Frontal cortex (tissue), 4 donors: ENCODE measurements around the gene CCNL2. TPM values are rescaled to one million over a fixed set of nuclear protein-coding genes. Genes with fewer than 3 reads are reported as not detected.

ENCODE experiments used
- DNase-seq, 2 donors: peaks; one replicate each; pipeline ENCODE4 v3.0.0; 2012; ENCODE audit warnings: low spot score in 2 of 2
- FAIRE-seq: peaks from 2 replicates; lab custom pipeline; 2012; peaks lifted over from hg19 to GRCh38; lab: Jason Lieb, UNC
- total RNA-seq: library from RNA; depleted of rRNA; stranded (reverse); fragments of >200 nt; gene quantifications from one replicate; pipeline ENCODE4 v1.2.3, GENCODE V29; 2014
- donor health status: control.
- donor health status: control.
- donor health status: control.

The CCNL2 gene
- total RNA-seq, 1 donor from 2014 or later = 84.0 TPM

- FAIRE-seq (no peak), DNase-seq (no peak)
These were observed 38.5 kb downstream of the CCNL2 start for GRCh38 chr1:1360506-1361169.

- DNase-seq (no peak), FAIRE-seq (no peak)
These were observed 39.3 kb downstream of the CCNL2 start for GRCh38 chr1:1359664-1360468.

GRCh38 chr1:1359308-1359663, 39.8 kb downstream of the CCNL2 start:
- DNase-seq = no peak
- no peak for FAIRE-seq

- no peak for FAIRE-seq
- DNase-seq = no peak
These were observed 40.5 kb downstream of the CCNL2 start, which contains the start of gene MXRA8 for GRCh38 chr1:1358433-1359271. MXRA8 (minus strand) TSS chr1:1358555; CDS start chr1:1358504, 51 bp downstream.

GRCh38 chr1:1357871-1358432, 41.2 kb downstream of the CCNL2 start:
- no peak for FAIRE-seq
- no peak for DNase-seq

GRCh38 chr1:1356796-1357401, 42.2 kb downstream of the CCNL2 start:
- no peak for FAIRE-seq
- DNase-seq = no peak

- DNase-seq (no peak), FAIRE-seq (no peak)
These were observed 42.9 kb downstream of the CCNL2 start for GRCh38 chr1:1356166-1356795.

GRCh38 chr1:1355416-1355815, 43.7 kb downstream of the CCNL2 start:
- peak in 1 of 2 donors; percentile 67 for DNase-seq
- no peak for FAIRE-seq

GRCh38 chr1:1354271-1355247, 44.6 kb downstream of the CCNL2 start:
- DNase-seq = no peak
- no peak for FAIRE-seq

GRCh38 chr1:1353389-1354151, 45.6 kb downstream of the CCNL2 start:
- FAIRE-seq (no peak), DNase-seq (no peak)

GRCh38 chr1:1352786-1353388, 46.2 kb downstream of the CCNL2 start:
- DNase-seq = no peak
- FAIRE-seq = no peak

GRCh38 chr1:1351511-1352427, 47.4 kb downstream of the CCNL2 start:
- DNase-seq (no peak), FAIRE-seq (no peak)

GRCh38 chr1:1349256-1350012, 49.7 kb downstream of the CCNL2 start, which contains the start of gene DVL1:
DVL1 (minus strand) TSS chr1:1349418; CDS start chr1:1349065, 353 bp downstream.
- FAIRE-seq (no peak), DNase-seq (peak; percentile 97 to 99)

GRCh38 chr1:1348420-1349255, 50.5 kb downstream of the CCNL2 start:
- no peak for FAIRE-seq
- DNase-seq = no peak
